GM03348 (cell line): ENCODE results near the gene CEP192.

Experiments
- DNase-seq: peaks from one replicate; pipeline ENCODE4 v3.0.0; 2012; ENCODE audit warnings: low spot score

Gene CEP192

GRCh38 chr18:13147130-13147529, 156.0 kb downstream of the CEP192 start:
- no peak for DNase-seq

GRCh38 chr18:13151656-13152055, 160.5 kb downstream of the CEP192 start:
- no peak for DNase-seq

GRCh38 chr18:13158428-13158827, 167.3 kb downstream of the CEP192 start:
- DNase-seq = no peak

GRCh38 chr18:13159579-13159978, 168.4 kb downstream of the CEP192 start:
- DNase-seq = peak; percentile 81

- no peak for DNase-seq
These were observed 170.2 kb downstream of the CEP192 start for GRCh38 chr18:13161276-13161899.

- DNase-seq = no peak
These were observed 172.2 kb downstream of the CEP192 start for GRCh38 chr18:13163167-13163927.

GRCh38 chr18:13164406-13164805, 173.2 kb downstream of the CEP192 start:
- DNase-seq = no peak

- DNase-seq = no peak
These were observed 174.7 kb downstream of the CEP192 start for GRCh38 chr18:13165636-13166423.

- DNase-seq = no peak
These were observed 182.5 kb downstream of the CEP192 start for GRCh38 chr18:13173578-13174145.
